H1 (cell line): ENCODE results near the gene LANCL2. TPM values are rescaled to one million over a fixed set of nuclear protein-coding genes. Genes with fewer than 3 reads are reported as not detected.

ENCODE experiments used
- CTBP2 ChIP-seq: IDR thresholded peaks from 2 replicates; pipeline ENCODE4 v1.7.0; 2011; ENCODE audit warnings: borderline replicate concordance, mild to moderate bottlenecking, moderate library complexity, mixed read lengths, low read length; ENCODE audit not compliant: insufficient read depth, insufficient read length
- HDAC6 ChIP-seq: IDR thresholded peaks from one replicate; pipeline ENCODE4 v1.7.1; 2012; ENCODE audit warnings: low read depth, mild to moderate bottlenecking, inconsistent platforms, low read length, moderate library complexity
- JUN ChIP-seq: IDR thresholded peaks from 2 replicates; pipeline ENCODE4 v1.6.1; 2011; ENCODE audit warnings: low read depth, mild to moderate bottlenecking, improper control_type of control experiment, low read length
- POU5F1 ChIP-seq: IDR thresholded peaks from 2 replicates; pipeline ENCODE4 v1.6.1; 2011; ENCODE audit warnings: low read depth, mild to moderate bottlenecking, low read length, moderate library complexity
- TBP ChIP-seq: IDR thresholded peaks from 2 replicates; pipeline ENCODE4 v1.6.1; 2011; ENCODE audit warnings: low read depth, low read length, improper control_type of control experiment
- polyA plus RNA-seq, 7 experiments: library from polyadenylated mRNA; depleted of rRNA in 3 of 7; stranded (reverse) in 5 of 7; unstranded in 2 of 7; fragments of >200 nt in 5 of 7; fragments of 200-250 nt in 2 of 7; gene quantifications; 1 replicate in 5 of 7; 2 replicates in 1 of 7; 4 replicates in 1 of 7; pipeline versions ENCODE4 v1.2.1 to v1.2.3, GENCODE V29; 2011 to 2013; ENCODE audit warnings: missing spikeins in 2 of 7, mixed read lengths in 2 of 7
- total RNA-seq: library from RNA; stranded (reverse); fragmentation: NEBNext Ultra II Directional; extraction: Animal tissue kit (Norgen Biotek cat#: 25700); gene quantifications from 2 replicates; pipeline ENCODE4 v1.2.1, GENCODE V29; 2021
- TF ChIP-seq, protein P1 (sequence below): IDR thresholded peaks from 2 replicates; pipeline ENCODE4 v1.6.1; 2012; ENCODE audit warnings: low read length, inconsistent platforms

Gene LANCL2
- total and polyA plus RNA-seq, 2 of the 8 experiments (the other 6 are each of a cell fraction or from before 2014, with no cell fraction given) = 9.2 to 9.5 TPM

DNA sequence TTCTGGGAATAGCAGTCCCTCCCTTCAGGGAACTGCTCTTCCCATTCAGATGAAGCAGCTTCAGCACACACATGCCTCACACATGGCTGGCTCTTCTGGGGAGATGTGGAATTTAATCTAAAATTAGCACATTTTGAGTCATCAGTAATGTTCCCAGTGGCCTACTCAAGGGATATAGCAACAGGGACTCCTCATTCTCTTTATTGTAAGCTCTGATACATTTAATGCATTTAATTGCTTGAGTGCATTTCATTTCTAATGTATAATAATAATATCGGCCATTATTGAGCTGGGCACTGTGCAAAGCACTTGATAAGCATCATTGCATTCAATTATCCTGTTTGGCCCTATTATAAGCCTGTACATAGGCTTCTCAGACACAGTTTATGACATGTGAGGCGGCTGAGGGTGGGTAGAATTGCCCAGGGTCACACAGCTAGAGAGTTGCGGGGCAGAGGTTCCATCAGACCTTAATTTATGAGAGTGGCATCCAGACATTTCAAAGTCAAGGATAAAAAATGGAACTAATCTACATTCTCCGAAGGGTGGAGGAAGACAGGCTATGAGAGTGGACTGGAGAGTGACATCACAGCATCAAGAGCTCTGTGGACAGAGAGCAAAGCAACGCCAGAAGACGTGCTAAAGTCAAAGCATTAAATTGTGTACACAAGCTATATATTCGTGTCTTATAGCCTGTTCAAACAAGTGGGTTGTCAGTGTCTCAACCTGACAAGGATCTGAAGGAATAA lies 76.8 kb downstream of the LANCL2 start (continued):
- TF ChIP-seq CTBP2 = no peak
- TF ChIP-seq POU5F1 = no peak
- TF ChIP-seq TBP = no peak
- no peak for TF ChIP-seq HDAC6
- no peak for TF ChIP-seq JUN
- TF ChIP-seq, protein P1, sequence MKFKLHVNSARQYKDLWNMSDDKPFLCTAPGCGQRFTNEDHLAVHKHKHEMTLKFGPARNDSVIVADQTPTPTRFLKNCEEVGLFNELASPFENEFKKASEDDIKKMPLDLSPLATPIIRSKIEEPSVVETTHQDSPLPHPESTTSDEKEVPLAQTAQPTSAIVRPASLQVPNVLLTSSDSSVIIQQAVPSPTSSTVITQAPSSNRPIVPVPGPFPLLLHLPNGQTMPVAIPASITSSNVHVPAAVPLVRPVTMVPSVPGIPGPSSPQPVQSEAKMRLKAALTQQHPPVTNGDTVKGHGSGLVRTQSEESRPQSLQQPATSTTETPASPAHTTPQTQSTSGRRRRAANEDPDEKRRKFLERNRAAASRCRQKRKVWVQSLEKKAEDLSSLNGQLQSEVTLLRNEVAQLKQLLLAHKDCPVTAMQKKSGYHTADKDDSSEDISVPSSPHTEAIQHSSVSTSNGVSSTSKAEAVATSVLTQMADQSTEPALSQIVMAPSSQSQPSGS = no peak
